Measurements from ENCODE around the gene PARL. TPM values are rescaled to one million over a fixed set of nuclear protein-coding genes. Genes with fewer than 3 reads are reported as not detected.
A peak's percentile ranks its signal among the peaks of the same experiment; 100 is the strongest.

Gene PARL
- total RNA-seq, 1 experiment from 2014 or later, result 91.3 TPM

GRCh38 chr3:183895296-183895695 lies 10.6 kb upstream of the PARL start:
- H3K36me3 Mint-ChIP-seq (ENCODE audit: insufficient read depth, unreplicated experiment), result no peaks in the 10 kb centered on the region
- H3K27ac Mint-ChIP-seq (ENCODE audit: unreplicated experiment), result no peak overlapping the region
- intact Hi-C loops (cut with micrococcal nuclease; ENCODE audit: unreplicated experiment), result loop anchor here (1.0 to 5.0 kb wide), 4 partner anchors 72 to 390 kb away; partner anchors contain the start of gene ABCC5
- POLR2A ChIA-PET, result no interaction called here
- Histone ChIP-seq H3K4me3 (ENCODE audit: low read depth, low read length) (no peak overlapping the region), H3K9me3 (0 out of 2 replicates have a peak, but pooled peaks cover 2% of the 10 kb centered on the region), H3K4me1 (peaks cover 7% of the 10 kb centered on the region; the same call in 1 of the 2 replicates), H3K36me3 (ENCODE audit: control insufficient read depth, insufficient read depth, low read length) (no peaks in the 10 kb centered on the region), H3K27me3 (replicated peaks; ENCODE audit: control insufficient read depth, insufficient read depth, low read length) (no peaks in the 10 kb centered on the region)
- peaks cover 5% of the 10 kb centered on the region for H3K9me3 Mint-ChIP-seq (ENCODE audit: unreplicated experiment)
- H3K4me3 Mint-ChIP-seq (ENCODE audit: unreplicated experiment), result no peak overlapping the region
- H3K27me3 Mint-ChIP-seq (ENCODE audit: insufficient read depth, unreplicated experiment), result no peaks in the 10 kb centered on the region
- CTCF ChIA-PET, result interaction anchor here (0.6 to 2.2 kb wide), 8 partner anchors 11 to 404 kb away, joined by 3 to 12 read pairs (median 7); partner anchors contain the start of genes ABCC5, EIF2B5 and PARL
- BruUV-seq (replicated peaks), result no TSS peak
- peak; percentile 82 to 83 for TF ChIP-seq CTCF (IDR thresholded peaks at IDR 0.05; ENCODE audit: insufficient read depth in 1 of 2, low read depth in 1 of 2, low read length in 1 of 2, severe bottlenecking in 1 of 2, unreplicated experiment in 1 of 2)
- H3K4me1 Mint-ChIP-seq (ENCODE audit: low read depth, unreplicated experiment), result no peaks in the 10 kb centered on the region
- DNase-seq, result peak in 1 of 2 experiments; percentile 43

GRCh38 chr3:183892610-183893214 lies 8.0 kb upstream of the PARL start:
- H3K4me3 Mint-ChIP-seq (ENCODE audit: unreplicated experiment), result no peak overlapping the region
- H3K36me3 ChIP-seq (ENCODE audit: control insufficient read depth, insufficient read depth, low read length), result no peaks in the 10 kb centered on the region
- no peak for TF ChIP-seq CTCF (IDR thresholded peaks at IDR 0.05; ENCODE audit: insufficient read depth in 1 of 2, low read depth in 1 of 2, low read length in 1 of 2, severe bottlenecking in 1 of 2, unreplicated experiment in 1 of 2)
- H3K27me3 Mint-ChIP-seq (ENCODE audit: insufficient read depth, unreplicated experiment), result no peaks in the 10 kb centered on the region
- POLR2A ChIA-PET, result no interaction called here
- no peaks in the 10 kb centered on the region for H3K4me1 Mint-ChIP-seq (ENCODE audit: low read depth, unreplicated experiment)
- H3K27ac Mint-ChIP-seq (ENCODE audit: unreplicated experiment), result no peak overlapping the region
- BruUV-seq (replicated peaks), result no TSS peak
- H3K27me3 ChIP-seq (replicated peaks; ENCODE audit: control insufficient read depth, insufficient read depth, low read length), result no peaks in the 10 kb centered on the region
- no peak overlapping the region for H3K4me3 ChIP-seq (ENCODE audit: low read depth, low read length)
- no peaks in the 10 kb centered on the region for H3K36me3 Mint-ChIP-seq (ENCODE audit: insufficient read depth, unreplicated experiment)
- intact Hi-C loops (cut with micrococcal nuclease; ENCODE audit: unreplicated experiment), result no loop called here
- no peaks in the 10 kb centered on the region for H3K9me3 ChIP-seq
- no peaks in the 10 kb centered on the region for H3K9me3 Mint-ChIP-seq (ENCODE audit: unreplicated experiment)
- DNase-seq, result no peak
- peaks cover 7% of the 10 kb centered on the region; the same call in 1 of the 2 replicates for H3K4me1 ChIP-seq
- CTCF ChIA-PET, result interaction anchor here (1.2 to 1.4 kb wide), 2 partner anchors 8 to 123 kb away, joined by 5 to 6 read pairs; partner anchors contain the start of gene PARL

GRCh38 chr3:183885766-183886165 lies 1.1 kb upstream of the PARL start:
- no TSS peak for BruUV-seq (replicated peaks)
- intact Hi-C loops (cut with micrococcal nuclease; ENCODE audit: unreplicated experiment), result no loop called here
- no peak for TF ChIP-seq CTCF (IDR thresholded peaks at IDR 0.05; ENCODE audit: insufficient read depth in 1 of 2, low read depth in 1 of 2, low read length in 1 of 2, severe bottlenecking in 1 of 2, unreplicated experiment in 1 of 2)
- H3K36me3 ChIP-seq (ENCODE audit: control insufficient read depth, insufficient read depth, low read length), result no peaks in the 10 kb centered on the region
- DNase-seq, result no peak
- no peaks in the 10 kb centered on the region; the same call in 1 of the 2 replicates for H3K4me1 ChIP-seq
- Mint-ChIP-seq H3K36me3 (ENCODE audit: insufficient read depth, unreplicated experiment) (peaks cover 7% of the 10 kb centered on the region), H3K4me3 (ENCODE audit: unreplicated experiment) (peak overlapping the region; percentile 47), H3K27ac (ENCODE audit: unreplicated experiment) (no peak overlapping the region), H3K4me1 (ENCODE audit: low read depth, unreplicated experiment) (peaks cover 10% of the 10 kb centered on the region), H3K9me3 (ENCODE audit: unreplicated experiment) (no peaks in the 10 kb centered on the region), H3K27me3 (ENCODE audit: insufficient read depth, unreplicated experiment) (no peaks in the 10 kb centered on the region)
- no peak overlapping the region for H3K4me3 ChIP-seq (ENCODE audit: low read depth, low read length)
- ChIA-PET POLR2A (no interaction called here), CTCF (no interaction called here)
- H3K27me3 ChIP-seq (replicated peaks; ENCODE audit: control insufficient read depth, insufficient read depth, low read length), result no peaks in the 10 kb centered on the region
- no peaks in the 10 kb centered on the region for H3K9me3 ChIP-seq
